ENCODE measurements around the gene RAB10. TPM values are rescaled to one million over a fixed set of nuclear protein-coding genes. Genes with fewer than 3 reads are reported as not detected.

RAB10 gene
- total and polyA plus RNA-seq, 2 of the 13 experiments (the other 11 are each of a cell fraction or from before 2014, with no cell fraction given), result 48.2 to 120 TPM

DNA sequence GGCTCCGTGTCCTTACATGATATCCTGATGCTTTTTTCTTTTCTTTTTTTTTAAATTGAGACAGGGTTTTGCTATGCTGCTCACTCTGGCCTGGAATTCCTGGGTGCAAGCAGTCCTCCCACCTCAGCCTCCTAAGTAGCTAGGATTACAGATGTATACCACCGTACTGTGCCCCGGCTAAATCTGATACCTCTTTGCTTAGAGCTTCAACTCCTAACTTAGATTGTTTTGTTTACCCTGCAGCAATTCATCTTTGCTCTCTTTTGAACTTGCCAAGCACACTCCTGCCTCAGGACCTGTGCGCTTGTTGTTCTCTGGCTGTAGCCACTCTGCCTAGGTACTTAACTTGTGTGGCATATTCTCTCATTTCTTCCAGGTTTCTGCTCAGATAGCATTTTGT lies 24.5 kb downstream of the RAB10 start (continued):
- TF ChIP-seq DDIT3 (CRISPR knock-in tag; IDR thresholded peaks at IDR 0.05) (no peak), KAT8 (CRISPR knock-in tag; IDR thresholded peaks at IDR 0.05) (no peak), KDM4B (CRISPR knock-in tag; IDR thresholded peaks at IDR 0.05) (0 out of 2 replicates have a peak, but pooled peaks have one; percentile 31), ZNF317 (CRISPR knock-in tag; IDR thresholded peaks at IDR 0.05) (no peak; the same call in 1 of the 2 replicates), TOE1 (CRISPR knock-in tag; IDR thresholded peaks at IDR 0.05) (no peak), ZNF589 (CRISPR knock-in tag; conservative IDR thresholded peaks at IDR 0.05) (no peak), TRIM22 (IDR thresholded peaks at IDR 0.05) (no peak), AGO2 (optimal IDR thresholded peaks at IDR 0.05; ENCODE audit: low read depth, low read length) (no peak), PAXIP1 (CRISPR knock-in tag; conservative IDR thresholded peaks at IDR 0.05) (peak; percentile 40; the same call in 1 of the 2 replicates), ZUFSP (CRISPR knock-in tag; IDR thresholded peaks at IDR 0.05; ENCODE audit: borderline replicate concordance) (no peak), HOMEZ (CRISPR knock-in tag; IDR thresholded peaks at IDR 0.05; ENCODE audit: low read depth) (peak; percentile 68; the same call in 1 of the 2 replicates)
- TF ChIP-seq, protein P1, sequence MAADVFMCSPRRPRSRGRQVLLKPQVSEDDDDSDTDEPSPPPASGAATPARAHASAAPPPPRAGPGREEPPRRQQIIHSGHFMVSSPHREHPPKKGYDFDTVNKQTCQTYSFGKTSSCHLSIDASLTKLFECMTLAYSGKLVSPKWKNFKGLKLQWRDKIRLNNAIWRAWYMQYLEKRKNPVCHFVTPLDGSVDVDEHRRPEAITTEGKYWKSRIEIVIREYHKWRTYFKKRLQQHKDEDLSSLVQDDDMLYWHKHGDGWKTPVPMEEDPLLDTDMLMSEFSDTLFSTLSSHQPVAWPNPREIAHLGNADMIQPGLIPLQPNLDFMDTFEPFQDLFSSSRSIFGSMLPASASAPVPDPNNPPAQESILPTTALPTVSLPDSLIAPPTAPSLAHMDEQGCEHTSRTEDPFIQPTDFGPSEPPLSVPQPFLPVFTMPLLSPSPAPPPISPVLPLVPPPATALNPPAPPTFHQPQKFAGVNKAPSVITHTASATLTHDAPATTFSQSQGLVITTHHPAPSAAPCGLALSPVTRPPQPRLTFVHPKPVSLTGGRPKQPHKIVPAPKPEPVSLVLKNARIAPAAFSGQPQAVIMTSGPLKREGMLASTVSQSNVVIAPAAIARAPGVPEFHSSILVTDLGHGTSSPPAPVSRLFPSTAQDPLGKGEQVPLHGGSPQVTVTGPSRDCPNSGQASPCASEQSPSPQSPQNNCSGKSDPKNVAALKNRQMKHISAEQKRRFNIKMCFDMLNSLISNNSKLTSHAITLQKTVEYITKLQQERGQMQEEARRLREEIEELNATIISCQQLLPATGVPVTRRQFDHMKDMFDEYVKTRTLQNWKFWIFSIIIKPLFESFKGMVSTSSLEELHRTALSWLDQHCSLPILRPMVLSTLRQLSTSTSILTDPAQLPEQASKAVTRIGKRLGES (CRISPR knock-in tag; IDR thresholded peaks at IDR 0.05; ENCODE audit: borderline replicate concordance), result no peak
- TF ChIP-seq, protein P2, sequence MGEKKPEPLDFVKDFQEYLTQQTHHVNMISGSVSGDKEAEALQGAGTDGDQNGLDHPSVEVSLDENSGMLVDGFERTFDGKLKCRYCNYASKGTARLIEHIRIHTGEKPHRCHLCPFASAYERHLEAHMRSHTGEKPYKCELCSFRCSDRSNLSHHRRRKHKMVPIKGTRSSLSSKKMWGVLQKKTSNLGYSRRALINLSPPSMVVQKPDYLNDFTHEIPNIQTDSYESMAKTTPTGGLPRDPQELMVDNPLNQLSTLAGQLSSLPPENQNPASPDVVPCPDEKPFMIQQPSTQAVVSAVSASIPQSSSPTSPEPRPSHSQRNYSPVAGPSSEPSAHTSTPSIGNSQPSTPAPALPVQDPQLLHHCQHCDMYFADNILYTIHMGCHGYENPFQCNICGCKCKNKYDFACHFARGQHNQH (CRISPR knock-in tag; IDR thresholded peaks at IDR 0.05), result peak; percentile 61; the same call in 1 of the 2 replicates
- TF ChIP-seq, protein P3, sequence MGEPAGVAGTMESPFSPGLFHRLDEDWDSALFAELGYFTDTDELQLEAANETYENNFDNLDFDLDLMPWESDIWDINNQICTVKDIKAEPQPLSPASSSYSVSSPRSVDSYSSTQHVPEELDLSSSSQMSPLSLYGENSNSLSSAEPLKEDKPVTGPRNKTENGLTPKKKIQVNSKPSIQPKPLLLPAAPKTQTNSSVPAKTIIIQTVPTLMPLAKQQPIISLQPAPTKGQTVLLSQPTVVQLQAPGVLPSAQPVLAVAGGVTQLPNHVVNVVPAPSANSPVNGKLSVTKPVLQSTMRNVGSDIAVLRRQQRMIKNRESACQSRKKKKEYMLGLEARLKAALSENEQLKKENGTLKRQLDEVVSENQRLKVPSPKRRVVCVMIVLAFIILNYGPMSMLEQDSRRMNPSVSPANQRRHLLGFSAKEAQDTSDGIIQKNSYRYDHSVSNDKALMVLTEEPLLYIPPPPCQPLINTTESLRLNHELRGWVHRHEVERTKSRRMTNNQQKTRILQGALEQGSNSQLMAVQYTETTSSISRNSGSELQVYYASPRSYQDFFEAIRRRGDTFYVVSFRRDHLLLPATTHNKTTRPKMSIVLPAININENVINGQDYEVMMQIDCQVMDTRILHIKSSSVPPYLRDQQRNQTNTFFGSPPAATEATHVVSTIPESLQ (CRISPR knock-in tag; conservative IDR thresholded peaks at IDR 0.05), result no peak

Measured in HepG2 (cell line).